ENCODE results near the gene SULF2.

SULF2 gene

GRCh38 chr20:47791084-47791599 is 5.9 kb upstream of the SULF2 start:
- no peak overlapping the region for H3K4me3 ChIP-seq (ENCODE audit: low read depth, low read length)
- peaks cover 24% of the 10 kb centered on the region for H3K4me1 ChIP-seq (ENCODE audit: control insufficient read depth, insufficient read depth, low read length)
- H3K27me3 ChIP-seq (ENCODE audit: control insufficient read depth, insufficient read depth, low read length): peaks cover 17% of the 10 kb centered on the region
- H3K27ac ChIP-seq (ENCODE audit: low read depth, low read length): peak overlapping the region; percentile 88
- no peaks in the 10 kb centered on the region for H3K9me3 ChIP-seq (ENCODE audit: control insufficient read depth, insufficient read depth, low read length)
- H3K36me3 ChIP-seq (ENCODE audit: control insufficient read depth, insufficient read depth, low read length): no peaks in the 10 kb centered on the region
- no peak overlapping the region for H3K9ac ChIP-seq (ENCODE audit: low read depth, low read length)

- peaks cover 24% of the 10 kb centered on the region for H3K4me1 ChIP-seq (ENCODE audit: control insufficient read depth, insufficient read depth, low read length)
- H3K9me3 ChIP-seq (ENCODE audit: control insufficient read depth, insufficient read depth, low read length): no peaks in the 10 kb centered on the region
- H3K36me3 ChIP-seq (ENCODE audit: control insufficient read depth, insufficient read depth, low read length): no peaks in the 10 kb centered on the region
- no peak overlapping the region for H3K9ac ChIP-seq (ENCODE audit: low read depth, low read length)
- no peak overlapping the region for H3K4me3 ChIP-seq (ENCODE audit: low read depth, low read length)
- peaks cover 22% of the 10 kb centered on the region for H3K27me3 ChIP-seq (ENCODE audit: control insufficient read depth, insufficient read depth, low read length)
- H3K27ac ChIP-seq (ENCODE audit: low read depth, low read length): no peak overlapping the region
Measured at GRCh38 chr20:47790580-47790965, 5.3 kb upstream of the SULF2 start.

- H3K4me3 ChIP-seq (ENCODE audit: low read depth, low read length): no peak overlapping the region
- no peaks in the 10 kb centered on the region for H3K9me3 ChIP-seq (ENCODE audit: control insufficient read depth, insufficient read depth, low read length)
- H3K9ac ChIP-seq (ENCODE audit: low read depth, low read length): no peak overlapping the region
- no peaks in the 10 kb centered on the region for H3K36me3 ChIP-seq (ENCODE audit: control insufficient read depth, insufficient read depth, low read length)
- H3K4me1 ChIP-seq (ENCODE audit: control insufficient read depth, insufficient read depth, low read length): peaks cover 24% of the 10 kb centered on the region
- H3K27me3 ChIP-seq (ENCODE audit: control insufficient read depth, insufficient read depth, low read length): peaks cover 22% of the 10 kb centered on the region
- H3K27ac ChIP-seq (ENCODE audit: low read depth, low read length): no peak overlapping the region
Measured at GRCh38 chr20:47789764-47790579, 4.7 kb upstream of the SULF2 start.

GRCh38 chr20:47789081-47789763 is 3.9 kb upstream of the SULF2 start:
- H3K4me3 ChIP-seq (ENCODE audit: low read depth, low read length): no peak overlapping the region
- peaks cover 24% of the 10 kb centered on the region for H3K4me1 ChIP-seq (ENCODE audit: control insufficient read depth, insufficient read depth, low read length)
- H3K9me3 ChIP-seq (ENCODE audit: control insufficient read depth, insufficient read depth, low read length): no peaks in the 10 kb centered on the region
- H3K9ac ChIP-seq (ENCODE audit: low read depth, low read length): no peak overlapping the region
- no peak overlapping the region for H3K27ac ChIP-seq (ENCODE audit: low read depth, low read length)
- H3K36me3 ChIP-seq (ENCODE audit: control insufficient read depth, insufficient read depth, low read length): no peaks in the 10 kb centered on the region
- peaks cover 29% of the 10 kb centered on the region for H3K27me3 ChIP-seq (ENCODE audit: control insufficient read depth, insufficient read depth, low read length)

GRCh38 chr20:47788741-47789080 is 3.4 kb upstream of the SULF2 start:
- no peak overlapping the region for H3K9ac ChIP-seq (ENCODE audit: low read depth, low read length)
- H3K36me3 ChIP-seq (ENCODE audit: control insufficient read depth, insufficient read depth, low read length): no peaks in the 10 kb centered on the region
- H3K4me1 ChIP-seq (ENCODE audit: control insufficient read depth, insufficient read depth, low read length): peaks cover 24% of the 10 kb centered on the region
- H3K27ac ChIP-seq (ENCODE audit: low read depth, low read length): no peak overlapping the region
- no peak overlapping the region for H3K4me3 ChIP-seq (ENCODE audit: low read depth, low read length)
- H3K9me3 ChIP-seq (ENCODE audit: control insufficient read depth, insufficient read depth, low read length): no peaks in the 10 kb centered on the region
- H3K27me3 ChIP-seq (ENCODE audit: control insufficient read depth, insufficient read depth, low read length): peaks cover 34% of the 10 kb centered on the region

- peaks cover 45% of the 10 kb centered on the region for H3K27me3 ChIP-seq (ENCODE audit: control insufficient read depth, insufficient read depth, low read length)
Measured at GRCh38 chr20:47786765-47787107, 1.5 kb upstream of the SULF2 start.

GRCh38 chr20:47785854-47786764 is 828 bp upstream of the SULF2 start:
- Histone ChIP-seq H3K27ac (ENCODE audit: low read depth, low read length) (peak overlapping the region; percentile 54), H3K36me3 (ENCODE audit: control insufficient read depth, insufficient read depth, low read length) (no peaks in the 10 kb centered on the region), H3K4me3 (ENCODE audit: low read depth, low read length) (peak overlapping the region; percentile 70)

More at GRCh38 chr20:47786765-47787107, 1.5 kb upstream of the SULF2 start:
- peaks cover 17% of the 10 kb centered on the region for H3K4me1 ChIP-seq (ENCODE audit: control insufficient read depth, insufficient read depth, low read length)
- peak overlapping the region; percentile 70 for H3K4me3 ChIP-seq (ENCODE audit: low read depth, low read length)
- no peak overlapping the region for H3K27ac ChIP-seq (ENCODE audit: low read depth, low read length)
- H3K36me3 ChIP-seq (ENCODE audit: control insufficient read depth, insufficient read depth, low read length): no peaks in the 10 kb centered on the region
- no peaks in the 10 kb centered on the region for H3K9me3 ChIP-seq (ENCODE audit: control insufficient read depth, insufficient read depth, low read length)
- no peak overlapping the region for H3K9ac ChIP-seq (ENCODE audit: low read depth, low read length)

GRCh38 chr20:47784599-47785310 is 526 bp downstream of the SULF2 start:
- Histone ChIP-seq H3K4me1 (ENCODE audit: control insufficient read depth, insufficient read depth, low read length) (peaks cover 14% of the 10 kb centered on the region), H3K9ac (ENCODE audit: low read depth, low read length) (peak overlapping the region; percentile 54; the same call in 1 of the 2 replicates), H3K4me3 (ENCODE audit: low read depth, low read length) (peak overlapping the region; percentile 85), H3K36me3 (ENCODE audit: control insufficient read depth, insufficient read depth, low read length) (no peaks in the 10 kb centered on the region), H3K9me3 (ENCODE audit: control insufficient read depth, insufficient read depth, low read length) (no peaks in the 10 kb centered on the region), H3K27me3 (ENCODE audit: control insufficient read depth, insufficient read depth, low read length) (peaks cover 45% of the 10 kb centered on the region), H3K27ac (ENCODE audit: low read depth, low read length) (no peak overlapping the region)

More at GRCh38 chr20:47785854-47786764, 828 bp upstream of the SULF2 start:
- Histone ChIP-seq H3K4me1 (ENCODE audit: control insufficient read depth, insufficient read depth, low read length) (peaks cover 15% of the 10 kb centered on the region), H3K9me3 (ENCODE audit: control insufficient read depth, insufficient read depth, low read length) (no peaks in the 10 kb centered on the region), H3K27me3 (ENCODE audit: control insufficient read depth, insufficient read depth, low read length) (peaks cover 45% of the 10 kb centered on the region), H3K9ac (ENCODE audit: low read depth, low read length) (0 out of 2 replicates have a peak overlapping the region, but pooled peaks have one; percentile 3)

GRCh38 chr20:47783828-47784598 is 1.3 kb downstream of the SULF2 start:
- H3K4me3 ChIP-seq (ENCODE audit: low read depth, low read length): peak overlapping the region; percentile 85
- H3K36me3 ChIP-seq (ENCODE audit: control insufficient read depth, insufficient read depth, low read length): no peaks in the 10 kb centered on the region
- peaks cover 7% of the 10 kb centered on the region for H3K4me1 ChIP-seq (ENCODE audit: control insufficient read depth, insufficient read depth, low read length)
- H3K9ac ChIP-seq (ENCODE audit: low read depth, low read length): peak overlapping the region; percentile 54; the same call in 1 of the 2 replicates
- H3K9me3 ChIP-seq (ENCODE audit: control insufficient read depth, insufficient read depth, low read length): no peaks in the 10 kb centered on the region
- no peak overlapping the region for H3K27ac ChIP-seq (ENCODE audit: low read depth, low read length)
- H3K27me3 ChIP-seq (ENCODE audit: control insufficient read depth, insufficient read depth, low read length): peaks cover 45% of the 10 kb centered on the region

All from HUES48 (cell line).